HCT116 (cell line): ENCODE data around the gene MLX. TPM values are rescaled to one million over a fixed set of nuclear protein-coding genes. Genes with fewer than 3 reads are reported as not detected.

Source experiments
- ATAC-seq: fragments of 200-7000 bp; cut with Tn5 transposase; 2 replicates; pipeline ENCODE4 v1.9.1; 2020; ENCODE audit warnings: mild to moderate bottlenecking, moderate library complexity
- BruUV-seq: library from RNA; stranded (reverse); fragments of 400-500 nt; replicated peaks from 2 replicates; lab custom pipeline; 2021; lab: Mats Ljungman, UMichigan
- CTCF ChIA-PET: fragments of 300-600 bp; sonication (Branson Sonifier 250); formaldehyde crosslinking; loops from one replicate; lab custom pipeline; 2021; ENCODE audit warnings: antibody characterized with exemption; lab: Charles Lee
- POLR2A ChIA-PET: fragments of 300-600, 350-600 bp; sonication (Branson Sonifier 250); formaldehyde crosslinking; loops from one replicate; lab custom pipeline; 2021; ENCODE audit warnings: antibody characterized with exemption; lab: Charles Lee
- RAD21 ChIA-PET, 2 experiments: fragments of 300-600 bp; sonication (Branson Sonifier 250); formaldehyde crosslinking; loops; one replicate each; lab custom pipeline; 2023; ENCODE audit warnings: low total read pairs in 2 of 2; ENCODE audit not compliant: uncharacterized antibody in 2 of 2, unreplicated experiment in 2 of 2, low non-redundant PET in 1 of 2; lab: Charles Lee
- DNase-seq: peaks from one replicate; pipeline ENCODE4 v3.0.0-alpha.2; 2010; ENCODE audit warnings: low read depth, low spot score
- H2AFZ ChIP-seq: fragments of 200-600 bp; shearing (Covaris generic), sonication (generic); 2 replicates; pipeline ENCODE4 v1.6.1; 2017; ENCODE audit warnings: low read depth, mixed run types, mixed read lengths, antibody characterized with exemption, low read length; ENCODE audit not compliant: poor library complexity, severe bottlenecking
- H3K27ac ChIP-seq: 2 replicates; pipeline ENCODE4 v1.5.1; 2012; ENCODE audit warnings: low read depth, low read length
- H3K27me3 ChIP-seq: fragments of 200-600 bp; sonication (generic); 2 replicates; pipeline ENCODE4 v1.6.1; 2016; ENCODE audit warnings: mixed run types, low read length, mixed read lengths; ENCODE audit not compliant: insufficient read depth
- H3K36me3 ChIP-seq, 2 experiments: fragments of 200-500 bp in 1 of 2; fragments of 200-600 bp in 1 of 2; sonication (Bioruptor generic) in 1 of 2; sonication (generic) in 1 of 2; 2 replicates each; pipeline versions ENCODE4 v1.5.1 to v1.6.1; 2014 to 2016; ENCODE audit warnings: low read length in 2 of 2, inconsistent platforms in 1 of 2, mixed read lengths in 1 of 2, mixed run types in 1 of 2; ENCODE audit not compliant: insufficient read depth in 2 of 2, control insufficient read depth in 1 of 2
- H3K4me1 ChIP-seq, 2 experiments: fragments of 200-600 bp in 1 of 2; sonication (generic) in 1 of 2; 2 replicates each; pipeline versions ENCODE4 v1.5.1 to v1.6.1; 2012 to 2017; ENCODE audit warnings: low read length in 2 of 2, inconsistent platforms in 1 of 2, mild to moderate bottlenecking in 1 of 2, mixed read lengths in 1 of 2, mixed run types in 1 of 2, moderate library complexity in 1 of 2; ENCODE audit not compliant: insufficient read depth in 2 of 2, control insufficient read depth in 1 of 2
- H3K4me2 ChIP-seq: fragments of 200-600 bp; sonication (generic); 2 replicates; pipeline ENCODE4 v1.6.1; 2017; ENCODE audit warnings: mixed run types, low read length, mixed read lengths
- H3K4me3 ChIP-seq, 2 experiments: fragments of 200-600 bp in 1 of 2; sonication (generic) in 1 of 2; replicated peaks in 1 of 2; 2 replicates each; pipeline ENCODE4 v1.5.1; 2011 to 2016; ENCODE audit warnings: low read length in 2 of 2, control low read depth in 1 of 2, low read depth in 1 of 2, mild to moderate bottlenecking in 1 of 2, mixed read lengths in 1 of 2, mixed run types in 1 of 2
- H3K79me2 ChIP-seq: fragments of 200-600 bp; sonication (generic); 2 replicates; pipeline ENCODE4 v1.6.1; 2017; ENCODE audit warnings: mild to moderate bottlenecking, mixed run types, low read length, moderate library complexity, mixed read lengths; ENCODE audit not compliant: insufficient read depth
- H3K9ac ChIP-seq: fragments of 200-600 bp; sonication (generic); 2 replicates; pipeline ENCODE4 v1.6.1; 2016; ENCODE audit warnings: low read length, mixed read lengths
- H3K9me2 ChIP-seq: fragments of 200-600 bp; sonication (generic), shearing (Covaris generic); 2 replicates; pipeline ENCODE4 v1.6.1; 2017; ENCODE audit warnings: mixed run types, mild to moderate bottlenecking, moderate library complexity; ENCODE audit not compliant: insufficient read depth
- H3K9me3 ChIP-seq, 2 experiments: fragments of 200-500 bp in 1 of 2; fragments of 200-600 bp in 1 of 2; sonication (Bioruptor generic) in 1 of 2; sonication (generic) in 1 of 2; 2 replicates each; pipeline ENCODE4 v1.6.1; 2014 to 2017; ENCODE audit warnings: low read length in 2 of 2, mixed read lengths in 2 of 2, inconsistent platforms in 1 of 2, low read depth in 1 of 2, mild to moderate bottlenecking in 1 of 2, mixed run types in 1 of 2, moderate library complexity in 1 of 2; ENCODE audit not compliant: control insufficient read depth in 1 of 2, insufficient read depth in 1 of 2
- H4K20me1 ChIP-seq: fragments of 200-600 bp; sonication (generic), shearing (Covaris generic); 2 replicates; pipeline ENCODE4 v1.6.1; 2017; ENCODE audit warnings: mixed run types, mild to moderate bottlenecking, moderate library complexity; ENCODE audit not compliant: insufficient read depth
- CEBPB ChIP-seq: IDR thresholded peaks from 2 replicates; pipeline ENCODE4 v1.6.1; 2012; ENCODE audit warnings: low read depth
- EZH2 ChIP-seq: fragments of 200-600 bp; sonication (generic); IDR thresholded peaks from 2 replicates; pipeline ENCODE4 v1.6.1; 2017; ENCODE audit warnings: antibody characterized with exemption, mixed run types
- EZH2phosphoT487 ChIP-seq: fragments of 200-600 bp; IDR thresholded peaks from 2 replicates; pipeline ENCODE4 v1.6.1; 2018; ENCODE audit warnings: antibody characterized with exemption, borderline replicate concordance
- JUND ChIP-seq: IDR thresholded peaks from 2 replicates; pipeline ENCODE4 v1.6.1; 2012
- POLR2A ChIP-seq: IDR thresholded peaks from 2 replicates; pipeline ENCODE4 v1.7.0; 2011; ENCODE audit warnings: borderline replicate concordance; ENCODE audit not compliant: insufficient read depth, insufficient read length; ENCODE audit errors: extremely low read depth
- POLR2AphosphoS5 ChIP-seq: IDR thresholded peaks from 2 replicates; pipeline ENCODE4 v1.6.1; 2011; ENCODE audit warnings: mild to moderate bottlenecking, low read depth, low read length, moderate library complexity
- SIN3A ChIP-seq: IDR thresholded peaks from 2 replicates; pipeline ENCODE4 v1.6.1; 2012; ENCODE audit warnings: low read depth
- SP1 ChIP-seq: IDR thresholded peaks from 2 replicates; pipeline ENCODE4 v1.6.1; 2012; ENCODE audit warnings: low read depth
- TCF7L2 ChIP-seq: IDR thresholded peaks from 2 replicates; pipeline ENCODE4 v1.7.0; 2011; ENCODE audit warnings: borderline replicate concordance, inconsistent platforms; ENCODE audit not compliant: insufficient read depth, insufficient read length; ENCODE audit errors: extremely low read depth
- YY1 ChIP-seq: IDR thresholded peaks from 2 replicates; pipeline ENCODE4 v1.6.1; 2011; ENCODE audit warnings: low read length, low read depth, moderate library complexity, mild to moderate bottlenecking; ENCODE audit not compliant: insufficient replicate concordance; ENCODE audit errors: extremely low read depth
- ZFX ChIP-seq: fragments of 450-650 bp; IDR thresholded peaks from 2 replicates; pipeline ENCODE4 v1.6.1; 2017
- ZNF274 ChIP-seq: fragments of 200-500 bp; sonication (Bioruptor generic); IDR thresholded peaks from 2 replicates; pipeline ENCODE4 v1.6.1; 2014; ENCODE audit warnings: mild to moderate bottlenecking, low read depth, low read length, inconsistent platforms
- intact Hi-C: fragments of 100-400 bp; cut with micrococcal nuclease; formaldehyde crosslinking; loops from 2 replicates; pipeline ENCODE4 v1.10.0; 2022
- total RNA-seq: library from RNA; stranded (reverse); gene quantifications from one replicate; pipeline ENCODE4 v1.2.1, GENCODE V29; 2021; ENCODE audit not compliant: unreplicated experiment
- TF ChIP-seq, protein P1 (sequence below): IDR thresholded peaks from 2 replicates; pipeline ENCODE4 v1.6.1; 2012
- TF ChIP-seq, protein P2 (sequence below), 3 experiments: fragments of 200-600 bp in 1 of 3; sonication (generic) in 1 of 3; IDR thresholded peaks in 2 of 3; conservative IDR thresholded peaks in 1 of 3; 2 replicates each; pipeline ENCODE4 v1.5.1; 2012 to 2017; ENCODE audit warnings: low read depth in 2 of 3, low read length in 2 of 3, antibody characterized with exemption in 1 of 3, borderline replicate concordance in 1 of 3, control low read depth in 1 of 3, mild to moderate bottlenecking in 1 of 3, mixed read lengths in 1 of 3, mixed run types in 1 of 3, moderate library complexity in 1 of 3; ENCODE audit not compliant: insufficient read depth in 1 of 3
- TF ChIP-seq, protein P3 (sequence below): IDR thresholded peaks from 2 replicates; pipeline ENCODE4 v1.6.1; 2012; ENCODE audit warnings: low read depth

Gene MLX
- total RNA-seq, 1 experiment from 2014 or later = 47.9 TPM

DNA sequence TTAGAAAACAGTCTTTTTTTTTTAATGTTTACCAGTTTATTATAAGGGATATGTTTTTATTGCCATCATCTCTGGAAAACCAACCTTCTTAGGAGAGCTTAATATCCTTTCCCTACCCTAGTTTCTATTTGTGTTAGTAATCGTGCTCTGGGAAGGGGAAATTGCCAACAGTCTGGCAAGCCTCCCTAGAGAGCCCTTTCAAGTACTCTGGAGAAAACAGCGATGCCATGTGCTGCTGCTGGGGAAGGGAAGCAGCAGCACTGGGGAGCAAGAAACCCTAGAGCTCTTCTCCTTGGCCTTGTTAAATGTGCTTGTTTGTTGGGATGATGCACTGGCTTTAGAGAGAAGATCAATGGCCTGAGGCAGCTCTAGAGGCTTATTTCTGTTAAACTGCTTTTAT lies 32.0 kb downstream of the MLX start:
- Histone ChIP-seq H3K4me2 (no peak overlapping the region), H3K4me1 (no peaks in the 10 kb centered on the region), H3K9ac (no peak overlapping the region), H3K9me2 (no peaks in the 10 kb centered on the region), H3K27ac (no peak overlapping the region), H2AFZ (no peak overlapping the region), H3K79me2 (peaks cover 38% of the 10 kb centered on the region), H4K20me1 (no peaks in the 10 kb centered on the region), H3K27me3 (no peaks in the 10 kb centered on the region), H3K36me3 (no peaks in the 10 kb centered on the region), H3K9me3 (no peaks in the 10 kb centered on the region), H3K4me3 (no peak overlapping the region)
- CTCF ChIA-PET = interaction anchor here (1.7 to 3.6 kb wide), 2 partner anchors 20 to 82 kb away, joined by 4 to 17 read pairs; partner anchors contain the start of gene CCR10
- intact Hi-C loops = no loop called here
- POLR2A ChIA-PET = no interaction called here
- ATAC-seq (no peak), DNase-seq (no peak)
- TF ChIP-seq, protein P1, sequence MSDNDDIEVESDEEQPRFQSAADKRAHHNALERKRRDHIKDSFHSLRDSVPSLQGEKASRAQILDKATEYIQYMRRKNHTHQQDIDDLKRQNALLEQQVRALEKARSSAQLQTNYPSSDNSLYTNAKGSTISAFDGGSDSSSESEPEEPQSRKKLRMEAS = no peak
- TF ChIP-seq SIN3A = no peak
- no peak for TF ChIP-seq JUND
- TF ChIP-seq POLR2AphosphoS5 = no peak
- TF ChIP-seq SP1 = no peak
- TF ChIP-seq, protein P2, sequence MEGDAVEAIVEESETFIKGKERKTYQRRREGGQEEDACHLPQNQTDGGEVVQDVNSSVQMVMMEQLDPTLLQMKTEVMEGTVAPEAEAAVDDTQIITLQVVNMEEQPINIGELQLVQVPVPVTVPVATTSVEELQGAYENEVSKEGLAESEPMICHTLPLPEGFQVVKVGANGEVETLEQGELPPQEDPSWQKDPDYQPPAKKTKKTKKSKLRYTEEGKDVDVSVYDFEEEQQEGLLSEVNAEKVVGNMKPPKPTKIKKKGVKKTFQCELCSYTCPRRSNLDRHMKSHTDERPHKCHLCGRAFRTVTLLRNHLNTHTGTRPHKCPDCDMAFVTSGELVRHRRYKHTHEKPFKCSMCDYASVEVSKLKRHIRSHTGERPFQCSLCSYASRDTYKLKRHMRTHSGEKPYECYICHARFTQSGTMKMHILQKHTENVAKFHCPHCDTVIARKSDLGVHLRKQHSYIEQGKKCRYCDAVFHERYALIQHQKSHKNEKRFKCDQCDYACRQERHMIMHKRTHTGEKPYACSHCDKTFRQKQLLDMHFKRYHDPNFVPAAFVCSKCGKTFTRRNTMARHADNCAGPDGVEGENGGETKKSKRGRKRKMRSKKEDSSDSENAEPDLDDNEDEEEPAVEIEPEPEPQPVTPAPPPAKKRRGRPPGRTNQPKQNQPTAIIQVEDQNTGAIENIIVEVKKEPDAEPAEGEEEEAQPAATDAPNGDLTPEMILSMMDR (IDR thresholded peaks at IDR 0.05 in 2 of 3, conservative IDR thresholded peaks at IDR 0.05 in 1 of 3; ENCODE audit: borderline replicate concordance in 1 of 3, insufficient read depth in 1 of 3, low read depth in 2 of 3, low read length in 2 of 3) = no peak
- TF ChIP-seq, protein P3, sequence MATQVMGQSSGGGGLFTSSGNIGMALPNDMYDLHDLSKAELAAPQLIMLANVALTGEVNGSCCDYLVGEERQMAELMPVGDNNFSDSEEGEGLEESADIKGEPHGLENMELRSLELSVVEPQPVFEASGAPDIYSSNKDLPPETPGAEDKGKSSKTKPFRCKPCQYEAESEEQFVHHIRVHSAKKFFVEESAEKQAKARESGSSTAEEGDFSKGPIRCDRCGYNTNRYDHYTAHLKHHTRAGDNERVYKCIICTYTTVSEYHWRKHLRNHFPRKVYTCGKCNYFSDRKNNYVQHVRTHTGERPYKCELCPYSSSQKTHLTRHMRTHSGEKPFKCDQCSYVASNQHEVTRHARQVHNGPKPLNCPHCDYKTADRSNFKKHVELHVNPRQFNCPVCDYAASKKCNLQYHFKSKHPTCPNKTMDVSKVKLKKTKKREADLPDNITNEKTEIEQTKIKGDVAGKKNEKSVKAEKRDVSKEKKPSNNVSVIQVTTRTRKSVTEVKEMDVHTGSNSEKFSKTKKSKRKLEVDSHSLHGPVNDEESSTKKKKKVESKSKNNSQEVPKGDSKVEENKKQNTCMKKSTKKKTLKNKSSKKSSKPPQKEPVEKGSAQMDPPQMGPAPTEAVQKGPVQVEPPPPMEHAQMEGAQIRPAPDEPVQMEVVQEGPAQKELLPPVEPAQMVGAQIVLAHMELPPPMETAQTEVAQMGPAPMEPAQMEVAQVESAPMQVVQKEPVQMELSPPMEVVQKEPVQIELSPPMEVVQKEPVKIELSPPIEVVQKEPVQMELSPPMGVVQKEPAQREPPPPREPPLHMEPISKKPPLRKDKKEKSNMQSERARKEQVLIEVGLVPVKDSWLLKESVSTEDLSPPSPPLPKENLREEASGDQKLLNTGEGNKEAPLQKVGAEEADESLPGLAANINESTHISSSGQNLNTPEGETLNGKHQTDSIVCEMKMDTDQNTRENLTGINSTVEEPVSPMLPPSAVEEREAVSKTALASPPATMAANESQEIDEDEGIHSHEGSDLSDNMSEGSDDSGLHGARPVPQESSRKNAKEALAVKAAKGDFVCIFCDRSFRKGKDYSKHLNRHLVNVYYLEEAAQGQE = no peak
- no peak for TF ChIP-seq TCF7L2
- no peak for TF ChIP-seq CEBPB
- TF ChIP-seq EZH2phosphoT487 = no peak
- TF ChIP-seq YY1 = no peak
- no peak for TF ChIP-seq EZH2
- TF ChIP-seq ZFX = no peak
- TF ChIP-seq POLR2A = no peak
- TF ChIP-seq ZNF274 = no peak
- BruUV-seq = no TSS peak
- RAD21 ChIA-PET = no interaction called here
